GM10847 (cell line): Measurements from ENCODE around the gene MAFF.

ENCODE experiments used
- POLR2A ChIP-seq: IDR thresholded peaks from 2 replicates; pipeline ENCODE4 v1.6.1; 2011; ENCODE audit not compliant: insufficient read length; ENCODE audit errors: extremely low read depth

MAFF gene

DNA sequence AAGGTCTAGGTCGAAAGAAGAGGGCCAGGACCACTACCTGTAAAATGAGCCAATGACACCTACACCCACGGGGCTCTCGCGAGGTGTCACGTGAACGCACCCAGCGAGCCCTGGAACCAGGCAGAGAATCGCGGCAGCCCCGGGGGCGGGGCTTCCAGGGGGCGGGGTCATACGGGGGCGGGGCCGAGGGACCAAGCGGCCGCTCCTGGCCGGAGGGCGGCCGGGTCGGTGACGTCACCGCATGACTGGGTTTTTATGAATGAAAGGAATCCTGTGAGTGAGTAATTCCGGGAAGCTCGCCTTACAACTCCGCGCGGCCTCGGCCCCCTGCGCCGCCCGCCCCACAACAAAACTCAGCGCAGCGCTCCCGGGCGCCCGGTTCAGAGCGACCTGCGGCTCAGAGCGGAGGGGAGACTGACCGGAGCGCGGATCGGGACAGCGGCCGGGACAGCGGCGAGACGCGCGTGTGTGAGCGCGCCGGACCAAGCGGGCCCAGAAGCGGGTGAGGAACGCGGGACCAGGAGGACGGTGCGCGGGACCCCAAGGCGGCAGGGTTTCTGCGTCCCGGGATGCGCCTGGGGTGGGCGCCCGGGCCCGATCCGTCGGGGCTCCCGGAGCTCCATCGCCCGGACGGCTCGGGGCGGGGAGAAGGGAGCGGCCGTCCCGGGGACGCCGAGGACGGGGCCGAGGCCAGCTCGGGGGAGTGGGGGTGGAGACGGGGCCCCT is at the start of gene MAFF:
Gene MAFF, plus strand, starts transcription at position 284 of the 726 bp plus-strand sequence. CDS start 11,860 bp downstream, outside the sequence.
- peak; percentile 41 for TF ChIP-seq POLR2A

DNA sequence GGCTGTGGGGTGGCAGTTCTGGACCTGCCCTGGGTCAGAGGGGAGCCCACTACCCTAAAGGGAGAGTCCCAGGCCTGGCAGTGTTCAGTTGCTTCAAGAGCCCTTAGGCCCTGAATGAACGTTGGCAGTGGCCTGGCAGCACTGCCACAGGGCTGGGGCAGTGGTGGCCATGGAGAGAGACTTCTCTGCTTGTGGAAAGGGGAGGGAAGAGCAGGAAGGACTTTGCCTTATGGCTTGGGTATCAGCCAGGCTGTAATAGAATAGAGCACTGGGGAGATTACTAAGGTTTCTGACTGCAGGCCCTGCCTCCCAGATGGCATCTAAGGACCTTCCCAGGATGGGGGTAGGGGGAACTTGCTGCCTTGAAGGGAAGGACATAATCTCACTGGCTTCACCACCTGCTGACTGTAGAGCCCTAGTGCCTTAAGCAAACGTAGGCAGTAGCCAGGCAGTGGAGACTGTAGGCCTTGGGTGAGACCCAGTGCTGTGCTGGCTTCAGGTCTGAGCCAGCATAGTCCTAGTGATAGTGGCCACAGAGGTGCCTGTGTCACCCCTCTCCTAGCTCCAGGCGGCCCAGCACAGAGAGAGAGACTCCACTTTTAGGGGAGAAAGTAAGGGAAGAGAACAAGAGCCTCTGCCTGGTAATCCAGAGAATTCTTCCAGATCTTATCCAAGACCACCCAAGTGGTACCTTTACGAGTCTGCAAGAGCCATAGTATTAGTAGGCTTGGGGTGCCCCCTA is 47.8 kb upstream of the MAFF start:
- no peak for TF ChIP-seq POLR2A

DNA sequence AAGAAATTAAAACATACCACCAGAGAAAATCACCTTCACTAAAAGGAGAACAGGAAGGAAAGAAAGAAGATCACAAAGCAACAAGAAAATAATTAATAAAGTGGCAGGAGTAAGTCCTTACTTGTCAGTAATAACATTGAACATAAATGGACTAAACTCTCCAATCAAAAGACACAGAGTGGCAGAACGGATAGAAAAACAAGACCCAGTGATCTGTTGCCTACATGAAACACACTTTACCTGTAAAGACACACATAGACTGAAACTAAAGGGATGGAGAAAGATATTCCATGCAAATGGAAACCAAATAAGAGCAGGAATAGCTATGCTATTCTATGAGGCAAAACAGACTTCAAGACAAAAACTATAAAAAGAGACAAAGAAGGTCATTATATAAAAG is 46.1 kb upstream of the MAFF start:
- TF ChIP-seq POLR2A, result no peak

DNA sequence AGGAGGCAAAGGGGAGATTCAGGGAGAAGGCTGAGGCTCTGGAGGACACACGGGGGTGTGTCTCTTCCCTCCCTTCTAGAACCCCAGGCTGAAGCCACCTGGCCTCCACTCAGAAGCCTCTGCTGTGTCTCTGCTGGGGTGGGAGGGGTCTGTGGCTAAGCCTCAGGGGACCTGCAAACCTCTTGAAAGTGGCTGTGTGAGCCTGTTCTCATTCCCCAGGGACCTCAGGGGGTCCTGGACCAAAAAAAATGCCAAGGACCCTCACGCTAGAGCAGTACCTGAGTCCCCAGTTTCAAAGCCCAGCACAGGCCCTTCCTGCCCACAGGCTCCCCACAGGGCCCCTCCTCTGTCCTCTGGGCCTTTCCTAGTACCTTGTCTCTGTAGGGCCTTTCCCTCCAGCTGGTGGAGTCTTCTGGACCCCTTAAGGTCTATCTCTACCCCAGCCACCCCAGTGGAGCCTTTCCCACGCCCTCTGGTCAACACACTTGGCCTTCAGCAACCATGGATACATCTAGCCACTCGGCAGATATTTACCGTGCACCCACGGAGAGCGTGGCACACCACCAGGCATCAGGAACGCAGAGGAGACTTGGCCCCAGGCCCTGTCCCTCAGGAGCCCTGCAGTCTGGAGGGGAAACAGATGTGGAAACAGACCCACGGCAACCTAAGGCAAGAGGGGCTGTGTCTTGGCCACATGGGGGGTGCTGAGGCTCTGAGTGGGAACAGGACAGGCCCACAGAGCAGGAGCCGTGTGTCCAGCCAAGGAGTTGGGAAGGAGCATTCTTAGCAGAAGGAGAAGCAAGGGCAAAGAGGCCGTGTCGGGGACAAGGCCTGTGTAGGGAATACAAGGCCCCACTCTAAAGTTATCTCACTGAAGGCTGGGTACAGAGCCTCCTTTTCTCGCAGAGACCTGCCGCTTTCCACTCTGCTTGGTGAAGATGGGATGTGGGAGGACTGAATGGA is 38.6 kb upstream of the MAFF start:
- no peak for TF ChIP-seq POLR2A

DNA sequence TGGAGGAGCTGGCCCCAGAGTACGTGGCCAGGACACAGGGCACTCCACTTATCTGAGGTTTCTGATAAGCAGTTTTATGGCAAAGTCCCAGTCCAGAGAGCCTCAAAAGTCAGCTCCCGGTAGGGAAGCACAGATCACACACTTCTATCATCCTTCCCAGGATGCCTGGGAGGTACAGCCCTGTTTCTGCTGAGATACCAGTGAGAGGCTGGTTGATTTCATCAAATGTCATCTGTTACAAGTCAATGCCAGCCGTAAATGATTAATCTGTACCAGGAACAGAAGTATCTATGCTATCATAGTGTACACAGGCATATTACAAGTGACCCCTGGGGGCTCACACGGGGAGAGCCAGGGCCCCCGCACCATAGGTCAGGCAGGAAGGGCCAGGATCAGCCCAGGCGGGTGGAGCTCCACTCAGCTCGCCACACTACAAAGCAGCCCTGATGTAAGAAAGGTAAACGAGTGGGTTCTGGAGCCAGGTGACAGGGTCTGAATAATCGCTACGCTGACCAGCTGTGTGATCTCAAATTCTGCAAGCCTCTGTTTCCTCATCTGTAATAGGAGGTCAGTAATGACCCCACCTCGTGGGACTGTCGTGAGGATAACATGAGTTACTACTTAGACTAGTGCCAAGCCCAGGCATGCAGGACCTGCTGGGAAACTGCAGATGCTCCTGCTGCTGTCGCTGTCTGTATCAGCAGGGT is 37.8 kb upstream of the MAFF start:
- TF ChIP-seq POLR2A, result no peak

DNA sequence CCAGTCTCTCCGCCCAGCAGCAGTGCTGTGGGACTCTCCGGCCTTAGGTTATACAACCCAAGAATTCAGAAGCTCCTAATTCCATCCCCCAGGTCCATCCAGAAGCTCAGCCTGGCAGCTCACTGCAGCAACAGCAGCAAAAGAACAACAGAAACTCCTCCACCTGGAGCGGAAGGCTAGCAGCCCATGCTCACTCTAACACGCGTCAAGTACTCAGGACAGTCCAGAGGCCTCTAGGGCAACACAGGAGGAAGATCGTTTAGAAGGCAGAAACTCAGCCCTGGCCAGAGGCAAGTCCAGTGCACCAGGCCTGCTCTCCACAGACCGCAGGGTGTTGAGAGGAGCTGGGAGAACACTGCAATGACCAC is 37.3 kb upstream of the MAFF start:
- TF ChIP-seq POLR2A, result no peak

DNA sequence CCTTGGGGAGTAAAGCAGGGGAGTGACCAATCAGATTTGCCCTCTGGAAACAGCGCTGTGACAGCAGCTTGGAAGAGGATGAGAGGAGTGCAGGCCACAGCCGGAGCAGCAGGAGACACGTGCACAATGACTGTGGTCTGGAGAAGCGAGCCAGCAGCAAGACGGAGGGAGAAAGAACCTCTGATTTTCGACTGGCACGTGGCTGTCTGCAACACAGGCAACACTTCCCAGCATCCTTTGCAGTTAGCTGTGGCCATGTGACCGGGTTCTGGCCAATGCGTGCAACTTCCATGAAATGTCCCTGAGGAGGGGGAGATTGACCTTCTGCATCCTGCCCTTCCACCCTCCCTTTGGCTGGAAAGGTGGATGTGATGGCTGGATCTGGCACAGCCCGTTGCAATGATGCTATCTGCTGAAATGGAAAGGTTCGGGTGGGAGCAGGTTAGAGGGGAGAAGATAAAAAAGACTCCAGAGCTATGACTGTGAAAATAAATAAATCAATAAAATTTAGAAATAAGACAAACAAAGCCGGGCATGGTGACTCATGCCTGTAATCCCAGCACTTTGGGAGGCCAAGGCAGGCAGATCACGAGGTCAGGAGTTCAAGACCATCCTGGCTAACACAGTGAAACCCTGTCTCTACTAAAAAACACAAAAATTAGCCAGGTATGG is 35.7 kb upstream of the MAFF start:
- no peak for TF ChIP-seq POLR2A

DNA sequence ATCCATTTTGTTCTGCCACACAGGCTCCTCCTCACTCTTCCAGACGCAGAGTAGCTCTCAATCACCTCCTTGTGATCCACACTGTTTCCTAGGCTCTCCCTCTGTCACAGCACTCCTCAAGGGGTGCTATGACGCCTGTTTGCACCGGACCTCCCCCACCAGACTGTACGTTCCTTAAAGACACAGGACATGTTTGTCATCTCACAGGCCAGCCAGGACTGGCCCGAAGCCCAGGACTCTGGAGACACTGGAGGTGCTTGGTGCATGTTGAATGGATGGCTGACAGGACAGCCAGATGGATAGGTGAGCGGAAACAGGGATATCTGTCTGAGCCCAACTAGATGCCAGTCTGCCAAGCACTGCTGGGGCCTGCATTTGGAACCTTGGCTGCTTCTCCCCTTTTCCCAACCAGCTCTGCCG is 33.8 kb upstream of the MAFF start:
- no peak for TF ChIP-seq POLR2A

DNA sequence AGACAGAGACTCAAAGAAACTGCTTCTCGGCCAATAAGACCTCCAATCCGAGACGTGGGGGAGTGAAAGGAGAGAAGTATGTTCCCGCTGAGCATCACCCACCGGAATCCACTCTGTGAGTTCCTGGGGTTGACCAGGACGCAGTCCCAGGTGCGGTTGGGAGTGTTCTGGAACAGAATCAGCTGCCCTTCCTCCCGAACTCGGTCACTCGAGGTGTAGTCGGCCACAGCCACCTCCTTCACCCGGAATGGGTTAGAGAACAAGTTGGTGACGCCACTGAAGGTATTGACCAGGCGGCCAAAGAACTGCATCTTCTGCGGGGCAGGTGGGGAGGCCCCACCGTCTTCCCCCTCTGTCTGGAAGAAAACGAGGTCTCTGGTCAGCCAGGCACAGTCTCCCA is 32.7 kb upstream of the MAFF start:
- no peak for TF ChIP-seq POLR2A

DNA sequence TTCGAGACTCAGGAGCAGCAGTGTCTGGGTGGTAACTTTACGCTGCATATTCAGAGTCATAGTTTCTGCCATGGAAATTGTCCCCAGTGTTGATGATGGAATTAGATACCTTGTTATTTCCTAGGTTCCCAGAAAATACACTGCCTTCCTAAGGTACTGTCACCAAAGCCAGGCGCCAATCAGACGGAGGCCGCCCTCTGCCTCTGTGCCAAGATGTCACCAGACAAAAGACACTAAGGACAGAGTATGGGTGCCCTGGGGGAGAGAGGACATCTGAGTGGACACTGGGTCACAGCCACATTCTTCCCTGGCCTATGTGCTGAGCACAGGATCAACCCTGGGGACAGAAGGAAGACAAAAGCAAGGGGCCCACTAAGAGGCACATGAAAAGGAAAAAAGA is 31.3 kb upstream of the MAFF start:
- no peak for TF ChIP-seq POLR2A

DNA sequence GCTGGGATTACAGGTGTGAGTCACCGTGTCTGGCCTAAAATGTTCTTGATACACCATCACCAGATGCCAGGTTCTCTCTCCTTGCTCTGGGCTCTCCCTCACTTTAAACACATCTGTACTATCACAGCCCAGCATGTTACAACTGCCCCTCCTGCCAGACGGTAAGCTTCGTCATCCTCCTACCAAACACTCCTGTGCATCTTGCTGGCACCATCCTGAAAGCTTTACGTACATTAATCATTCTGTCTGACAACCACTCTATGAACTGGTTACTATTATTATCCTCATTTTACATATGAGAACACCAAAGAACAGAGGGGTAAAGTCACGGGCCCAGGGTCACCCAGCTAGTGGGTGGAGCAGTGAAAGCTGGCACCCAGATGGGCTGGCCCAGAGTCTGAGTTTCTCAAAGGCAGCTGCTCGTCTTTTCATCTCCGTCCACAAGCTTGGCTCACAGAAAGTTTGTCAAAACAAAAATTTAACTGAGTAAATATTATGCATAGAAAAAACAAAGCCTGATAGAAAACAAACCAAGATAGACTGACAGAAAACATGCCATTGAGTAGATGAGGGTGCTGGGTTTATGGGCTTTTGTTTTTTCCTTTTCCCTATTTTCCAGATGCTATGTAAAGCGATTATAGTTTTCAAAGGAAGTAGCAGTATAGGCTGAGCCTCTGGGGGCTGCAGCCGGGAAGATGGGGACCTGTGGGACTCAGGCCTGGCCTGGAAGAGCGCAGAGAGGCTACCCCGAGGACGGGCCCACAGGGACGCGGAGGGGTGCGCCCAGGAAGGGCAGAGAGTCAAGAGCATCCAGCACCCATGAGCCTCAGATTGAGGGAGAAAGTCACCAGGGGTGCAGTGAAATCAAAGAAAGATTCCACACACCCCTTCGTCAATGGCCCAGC is 29.6 kb upstream of the MAFF start:
- TF ChIP-seq POLR2A, result no peak

DNA sequence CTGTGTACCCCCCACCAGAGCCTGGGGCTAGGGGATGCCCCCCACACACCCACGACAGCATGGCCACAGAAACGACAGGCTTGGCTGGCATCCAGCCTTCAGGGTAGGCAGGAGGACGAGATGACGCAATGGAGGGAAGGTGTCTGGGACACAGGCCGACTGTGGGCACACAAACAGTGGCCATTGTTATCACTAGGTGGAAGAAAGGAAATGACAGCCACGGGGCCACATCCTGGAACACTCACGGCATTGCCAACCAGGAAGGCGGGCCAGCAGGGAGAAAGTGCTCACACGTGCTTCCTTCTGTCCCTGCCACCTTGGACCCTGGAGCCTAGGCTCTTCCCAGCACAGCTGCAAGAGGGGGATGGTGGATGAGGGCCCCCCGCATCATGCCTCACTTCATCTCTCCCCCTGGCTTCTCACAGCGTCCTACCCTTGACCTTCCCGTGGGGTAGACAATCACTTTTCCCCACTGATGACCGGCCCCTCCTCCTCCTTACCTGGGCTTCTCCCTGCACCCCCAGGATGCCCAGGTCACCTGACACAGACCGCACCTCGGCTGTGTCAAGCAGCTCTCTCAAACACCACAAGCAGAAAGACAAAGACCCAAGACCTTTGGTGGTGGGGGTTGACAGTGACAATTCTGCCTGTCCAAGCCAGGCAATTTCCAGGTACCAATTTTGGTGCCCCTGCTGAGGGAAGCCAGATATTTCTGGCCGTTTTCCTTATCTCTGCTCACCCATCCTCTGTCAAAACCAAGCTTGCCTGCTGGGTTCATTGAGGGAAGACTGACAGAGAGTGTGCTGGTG is 28.8 kb upstream of the MAFF start:
- TF ChIP-seq POLR2A, result no peak

DNA sequence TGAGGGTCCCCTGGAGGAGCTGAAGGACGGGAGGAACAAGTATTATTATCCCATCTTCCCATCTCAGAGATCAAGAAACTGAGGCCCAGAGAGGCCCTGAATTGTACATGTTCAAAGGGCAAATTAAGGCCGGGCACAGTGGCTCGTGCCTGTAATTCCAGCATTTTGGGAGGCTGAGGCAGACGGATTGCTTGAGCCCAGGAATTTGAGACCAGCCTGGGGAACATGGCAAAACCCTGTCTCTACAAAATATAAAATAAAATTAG is 28.2 kb upstream of the MAFF start:
- no peak for TF ChIP-seq POLR2A
